ENCODE data around the gene DUOXA2. TPM values are rescaled to one million over a fixed set of nuclear protein-coding genes. Genes with fewer than 3 reads are reported as not detected.

The DUOXA2 gene
- polyA plus RNA-seq, 6 donors from 2014 or later = not detected

GRCh38 chr15:45150481-45150880, 36.4 kb downstream of the DUOXA2 start:
- DNase-seq = no peak
- H3K36me3 Mint-ChIP-seq = peaks cover 0 to 7% of the 10 kb centered on the region in 2 donors
- H3K27ac Mint-ChIP-seq = peak overlapping the region in 1 of 6 donors; percentile 15
- no peaks in the 10 kb centered on the region for H3K27me3 Mint-ChIP-seq
- H3K4me1 Mint-ChIP-seq = peaks cover 0 to 6% (median 0%) of the 10 kb centered on the region in 3 donors
- no peak overlapping the region for H3K4me3 Mint-ChIP-seq
- H3K9me3 Mint-ChIP-seq = no peaks in the 10 kb centered on the region
- ATAC-seq (ENCODE audit: low read depth in 2 of 2) = no peak

- no peak for ATAC-seq (ENCODE audit: low read depth in 2 of 2)
- Mint-ChIP-seq H3K4me3 (no peak overlapping the region), H3K36me3 (peaks cover 0 to 7% of the 10 kb centered on the region in 2 donors), H3K4me1 (peaks cover 0 to 6% (median 0%) of the 10 kb centered on the region in 3 donors), H3K9me3 (no peaks in the 10 kb centered on the region), H3K27ac (peak overlapping the region in 1 of 6 donors; percentile 9), H3K27me3 (no peaks in the 10 kb centered on the region)
- no peak for DNase-seq
Observed at GRCh38 chr15:45150997-45151396, 36.9 kb downstream of the DUOXA2 start.

GRCh38 chr15:45151998-45152828, 38.1 kb downstream of the DUOXA2 start:
- DNase-seq (no peak), ATAC-seq (ENCODE audit: low read depth in 2 of 2) (no peak)
- no peaks in the 10 kb centered on the region for H3K9me3 Mint-ChIP-seq
- H3K36me3 Mint-ChIP-seq = peaks cover 0 to 7% of the 10 kb centered on the region in 2 donors
- H3K27ac Mint-ChIP-seq = peak overlapping the region in 1 of 6 donors; percentile 81
- peaks cover 0 to 6% (median 0%) of the 10 kb centered on the region in 3 donors for H3K4me1 Mint-ChIP-seq
- H3K27me3 Mint-ChIP-seq = no peaks in the 10 kb centered on the region
- H3K4me3 Mint-ChIP-seq = peak overlapping the region in 1 of 8 donors; percentile 83

GRCh38 chr15:45155739-45156138, 41.6 kb downstream of the DUOXA2 start:
- peak overlapping the region in 1 of 8 donors; percentile 4 for H3K4me3 Mint-ChIP-seq
- H3K9me3 Mint-ChIP-seq = no peaks in the 10 kb centered on the region
- no peaks in the 10 kb centered on the region for H3K27me3 Mint-ChIP-seq

GRCh38 chr15:45156744-45157455, 42.8 kb downstream of the DUOXA2 start:
- H3K4me1 Mint-ChIP-seq = peaks cover under 1 to 17% (median 9%) of the 10 kb centered on the region in 3 donors
- peak overlapping the region in 1 of 6 donors; percentile 89 for H3K27ac Mint-ChIP-seq
- peaks cover 0 to 7% of the 10 kb centered on the region in 2 donors for H3K36me3 Mint-ChIP-seq
- H3K27me3 Mint-ChIP-seq = no peaks in the 10 kb centered on the region
- no peaks in the 10 kb centered on the region for H3K9me3 Mint-ChIP-seq
- ATAC-seq (ENCODE audit: low read depth in 2 of 2) = no peak
- no peak for DNase-seq
- no peak overlapping the region for H3K4me3 Mint-ChIP-seq

More at GRCh38 chr15:45155739-45156138, 41.6 kb downstream of the DUOXA2 start:
- no peak overlapping the region for H3K27ac Mint-ChIP-seq
- H3K4me1 Mint-ChIP-seq = peaks cover 0 to 16% (median 9%) of the 10 kb centered on the region in 3 donors
- DNase-seq (no peak), ATAC-seq (ENCODE audit: low read depth in 2 of 2) (no peak)
- peaks cover 0 to 7% of the 10 kb centered on the region in 2 donors for H3K36me3 Mint-ChIP-seq

- DNase-seq (no peak), ATAC-seq (ENCODE audit: low read depth in 2 of 2) (no peak)
- no peaks in the 10 kb centered on the region for H3K27me3 Mint-ChIP-seq
- H3K4me3 Mint-ChIP-seq = no peak overlapping the region
- H3K4me1 Mint-ChIP-seq = peaks cover 5 to 19% (median 13%) of the 10 kb centered on the region in 3 donors
- H3K27ac Mint-ChIP-seq = peak overlapping the region in 1 of 6 donors; percentile 8
- H3K36me3 Mint-ChIP-seq = no peaks in the 10 kb centered on the region
- H3K9me3 Mint-ChIP-seq = no peaks in the 10 kb centered on the region
Observed at GRCh38 chr15:45157974-45158373, 43.8 kb downstream of the DUOXA2 start.

- no peak for ATAC-seq (ENCODE audit: low read depth in 2 of 2)
- H3K27me3 Mint-ChIP-seq = no peaks in the 10 kb centered on the region
- no peaks in the 10 kb centered on the region for H3K9me3 Mint-ChIP-seq
- H3K36me3 Mint-ChIP-seq = no peaks in the 10 kb centered on the region
- no peak overlapping the region for H3K4me3 Mint-ChIP-seq
- no peak for DNase-seq
- H3K27ac Mint-ChIP-seq = no peak overlapping the region
- peaks cover 27 to 40% (median 29%) of the 10 kb centered on the region in 3 donors for H3K4me1 Mint-ChIP-seq
Observed at GRCh38 chr15:45161666-45162065, 47.5 kb downstream of the DUOXA2 start.

- peaks cover 29 to 45% (median 29%) of the 10 kb centered on the region in 3 donors for H3K4me1 Mint-ChIP-seq
- ATAC-seq (ENCODE audit: low read depth in 2 of 2) = peak in 1 of 2 donors; percentile 13
- peak overlapping the region in 3 of 6 donors; percentile 41 to 89 (median 83) for H3K27ac Mint-ChIP-seq
- DNase-seq = peak; percentile 56
- H3K9me3 Mint-ChIP-seq = no peaks in the 10 kb centered on the region
- H3K4me3 Mint-ChIP-seq = peak overlapping the region in 2 of 8 donors; percentile 44 to 56
- no peaks in the 10 kb centered on the region for H3K27me3 Mint-ChIP-seq
- no peaks in the 10 kb centered on the region for H3K36me3 Mint-ChIP-seq
Observed at GRCh38 chr15:45162771-45163507, 48.8 kb downstream of the DUOXA2 start.

- peak overlapping the region in 1 of 6 donors; percentile 62 for H3K27ac Mint-ChIP-seq
- DNase-seq (no peak), ATAC-seq (ENCODE audit: low read depth in 2 of 2) (no peak)
- no peaks in the 10 kb centered on the region for H3K36me3 Mint-ChIP-seq
- no peaks in the 10 kb centered on the region for H3K9me3 Mint-ChIP-seq
- H3K4me3 Mint-ChIP-seq = peak overlapping the region in 1 of 8 donors; percentile 44
- no peaks in the 10 kb centered on the region for H3K27me3 Mint-ChIP-seq
- H3K4me1 Mint-ChIP-seq = peaks cover 29 to 49% (median 31%) of the 10 kb centered on the region in 3 donors
Observed at GRCh38 chr15:45163508-45163856, 49.4 kb downstream of the DUOXA2 start.

GRCh38 chr15:45164914-45165313, 50.8 kb downstream of the DUOXA2 start:
- Mint-ChIP-seq H3K4me1 (peaks cover 23 to 52% (median 46%) of the 10 kb centered on the region in 3 donors), H3K36me3 (no peaks in the 10 kb centered on the region), H3K27ac (peak overlapping the region in 5 of 6 donors; percentile 22 to 88 (median 65)), H3K27me3 (no peaks in the 10 kb centered on the region), H3K9me3 (no peaks in the 10 kb centered on the region), H3K4me3 (peak overlapping the region; percentile 20 to 87 (median 77))
- ATAC-seq (ENCODE audit: low read depth in 2 of 2) (no peak), DNase-seq (no peak)

- Mint-ChIP-seq H3K4me3 (peak overlapping the region; percentile 71 to 87 (median 80)), H3K27ac (peak overlapping the region in 5 of 6 donors; percentile 63 to 96 (median 90)), H3K4me1 (peaks cover 18 to 54% (median 48%) of the 10 kb centered on the region in 3 donors), H3K27me3 (no peaks in the 10 kb centered on the region), H3K36me3 (no peaks in the 10 kb centered on the region), H3K9me3 (no peaks in the 10 kb centered on the region)
- ATAC-seq (ENCODE audit: low read depth in 2 of 2) (no peak), DNase-seq (no peak)
Observed at GRCh38 chr15:45165536-45165935, 51.4 kb downstream of the DUOXA2 start.

GRCh38 chr15:45166834-45167630, 52.9 kb downstream of the DUOXA2 start:
- peak overlapping the region; percentile 44 to 88 (median 61) for H3K27ac Mint-ChIP-seq
- no peaks in the 10 kb centered on the region for H3K9me3 Mint-ChIP-seq
- H3K36me3 Mint-ChIP-seq = no peaks in the 10 kb centered on the region
- no peaks in the 10 kb centered on the region for H3K27me3 Mint-ChIP-seq
- peak; percentile 89 to 93 for ATAC-seq (ENCODE audit: low read depth in 2 of 2)
- DNase-seq = peak; percentile 84
- peaks cover 16 to 54% (median 46%) of the 10 kb centered on the region in 3 donors for H3K4me1 Mint-ChIP-seq
- H3K4me3 Mint-ChIP-seq = peak overlapping the region; percentile 71 to 90 (median 79)

All from naive B cell (primary cell).